ENCODE results near the gene NCBP3.

GRCh38 chr17:3802461-3803307, 43.4 kb downstream of the NCBP3 start:
- TF ChIP-seq, protein P1, sequence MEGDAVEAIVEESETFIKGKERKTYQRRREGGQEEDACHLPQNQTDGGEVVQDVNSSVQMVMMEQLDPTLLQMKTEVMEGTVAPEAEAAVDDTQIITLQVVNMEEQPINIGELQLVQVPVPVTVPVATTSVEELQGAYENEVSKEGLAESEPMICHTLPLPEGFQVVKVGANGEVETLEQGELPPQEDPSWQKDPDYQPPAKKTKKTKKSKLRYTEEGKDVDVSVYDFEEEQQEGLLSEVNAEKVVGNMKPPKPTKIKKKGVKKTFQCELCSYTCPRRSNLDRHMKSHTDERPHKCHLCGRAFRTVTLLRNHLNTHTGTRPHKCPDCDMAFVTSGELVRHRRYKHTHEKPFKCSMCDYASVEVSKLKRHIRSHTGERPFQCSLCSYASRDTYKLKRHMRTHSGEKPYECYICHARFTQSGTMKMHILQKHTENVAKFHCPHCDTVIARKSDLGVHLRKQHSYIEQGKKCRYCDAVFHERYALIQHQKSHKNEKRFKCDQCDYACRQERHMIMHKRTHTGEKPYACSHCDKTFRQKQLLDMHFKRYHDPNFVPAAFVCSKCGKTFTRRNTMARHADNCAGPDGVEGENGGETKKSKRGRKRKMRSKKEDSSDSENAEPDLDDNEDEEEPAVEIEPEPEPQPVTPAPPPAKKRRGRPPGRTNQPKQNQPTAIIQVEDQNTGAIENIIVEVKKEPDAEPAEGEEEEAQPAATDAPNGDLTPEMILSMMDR (IDR thresholded peaks at IDR 0.05), result no peak
- TF ChIP-seq POLR2A (IDR thresholded peaks at IDR 0.05), result no peak
